HG02763 (cell line): Measurements from ENCODE around the gene CGB1.
"Not testable (repeated sequence)": the region's sequence is repeated elsewhere in the genome, so short reads cannot be mapped to it uniquely, and the experiment has no call there.

Experiments used
- ATAC-seq: cut with Tn5 transposase; IDR thresholded peaks from one replicate; pipeline ENCODE4 v1.9.1; 2021; ENCODE audit warnings: mild to moderate bottlenecking, moderate library complexity; ENCODE audit not compliant: unreplicated experiment

Gene CGB1

DNA sequence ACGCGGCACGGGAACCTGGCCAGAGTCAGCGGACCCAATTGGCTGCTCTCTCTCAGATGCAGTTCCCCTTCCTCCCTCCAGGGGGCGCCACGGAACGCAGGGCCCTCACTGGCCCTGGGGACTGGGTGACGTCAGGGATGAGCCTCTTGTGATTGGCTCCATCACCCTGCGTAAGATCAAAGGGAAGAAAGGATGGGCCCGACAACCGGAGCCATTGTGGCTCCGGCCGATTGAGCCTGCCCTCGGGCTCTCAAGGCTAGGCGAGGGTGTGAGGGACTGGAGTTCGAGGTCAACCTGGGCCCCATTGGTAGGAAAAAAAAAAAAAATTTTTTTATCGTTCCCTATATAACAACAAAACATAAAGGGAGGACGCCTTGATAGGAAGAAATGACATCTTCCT is at the start of gene CGB1:
Gene CGB1 (minus strand): TSS at position 81 of the 400 bp plus-strand sequence. CDS start 184 bp downstream, outside the sequence.
- ATAC-seq, result not testable (repeated sequence)

DNA sequence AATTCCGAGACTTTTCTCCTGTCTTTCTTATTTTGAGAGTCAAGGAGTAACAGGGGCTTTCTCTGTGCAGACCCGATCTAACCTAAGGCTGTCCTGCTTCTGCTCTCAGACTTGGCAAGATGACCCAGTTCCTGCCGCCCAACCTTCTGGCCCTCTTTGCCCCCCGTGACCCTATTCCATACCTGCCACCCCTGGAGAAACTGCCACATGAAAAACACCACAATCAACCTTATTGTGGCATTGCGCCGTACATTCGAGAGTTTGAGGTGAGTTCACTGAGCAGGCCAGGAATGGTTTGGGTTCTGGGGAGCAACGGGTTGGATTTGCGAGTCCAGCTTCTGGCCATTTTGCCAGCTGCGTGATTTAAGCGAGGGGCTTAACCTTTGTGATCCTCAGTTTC is 49.6 kb upstream of the CGB1 start:
- ATAC-seq, result no peak

DNA sequence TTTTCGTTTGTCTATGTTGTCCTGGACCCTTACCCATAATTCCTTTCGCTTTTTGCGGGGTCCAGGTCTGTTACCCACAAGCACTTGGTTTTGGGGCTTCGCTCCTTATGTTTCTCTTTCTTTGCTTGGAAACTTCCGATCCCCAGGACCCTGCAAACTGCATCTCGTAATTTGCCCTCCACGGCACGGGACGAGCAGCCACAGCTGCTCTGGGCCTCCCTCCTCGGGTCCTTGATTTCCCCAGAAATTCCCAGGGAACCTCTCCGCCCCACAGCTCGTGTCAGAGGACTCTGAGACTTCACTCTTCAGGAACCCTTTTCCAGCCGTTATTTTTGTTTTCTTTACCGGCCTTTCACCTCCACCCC is 49.2 kb upstream of the CGB1 start:
- no peak for ATAC-seq

DNA sequence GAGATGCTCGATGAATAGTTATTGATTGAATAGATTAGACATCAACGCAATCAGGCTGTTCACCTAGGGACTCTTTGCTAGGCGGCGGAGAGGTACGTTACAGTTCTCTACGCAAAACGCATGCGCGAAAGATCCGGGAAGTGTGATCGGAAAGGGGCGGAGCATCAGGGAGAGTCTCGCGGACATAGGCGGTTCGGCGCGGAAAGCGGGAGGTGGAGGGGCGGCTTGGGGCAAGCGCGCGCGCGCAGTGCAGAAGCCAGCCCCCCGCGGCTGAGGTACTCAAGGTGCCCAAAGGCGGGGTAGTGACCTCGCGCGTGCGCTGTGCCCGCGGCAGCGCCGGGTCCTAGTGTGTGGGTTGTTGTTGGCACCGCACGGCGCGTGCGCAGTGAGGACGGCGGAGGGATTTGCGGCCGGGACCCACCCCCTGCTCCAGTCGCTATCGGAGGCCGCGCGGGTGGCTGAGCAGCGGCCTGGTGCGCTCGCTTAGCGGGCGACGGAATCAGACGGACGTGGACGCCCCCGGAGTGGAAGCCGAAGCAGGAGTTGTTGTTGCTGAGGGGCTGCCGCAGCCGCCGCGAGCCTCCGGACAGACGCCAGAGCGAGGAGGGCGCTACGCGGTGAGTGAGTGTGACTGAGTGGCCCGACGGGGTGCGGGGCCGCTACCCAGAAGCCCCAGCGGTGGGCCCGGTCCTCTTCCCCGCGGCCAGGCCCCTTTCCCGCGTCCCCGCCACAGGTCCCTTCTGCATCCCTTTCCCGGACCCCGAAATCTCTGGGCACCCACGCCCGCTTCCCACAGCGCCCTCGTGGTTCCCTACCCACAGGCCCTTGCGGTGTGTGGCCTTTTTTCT is 48.5 kb upstream of the CGB1 start, which contains the start of gene SNRNP70:
Gene SNRNP70 (plus strand): TSS at position 432 of the 848 bp plus-strand sequence. CDS start 964 bp downstream, outside the sequence.
- peak; percentile 88 for ATAC-seq

DNA sequence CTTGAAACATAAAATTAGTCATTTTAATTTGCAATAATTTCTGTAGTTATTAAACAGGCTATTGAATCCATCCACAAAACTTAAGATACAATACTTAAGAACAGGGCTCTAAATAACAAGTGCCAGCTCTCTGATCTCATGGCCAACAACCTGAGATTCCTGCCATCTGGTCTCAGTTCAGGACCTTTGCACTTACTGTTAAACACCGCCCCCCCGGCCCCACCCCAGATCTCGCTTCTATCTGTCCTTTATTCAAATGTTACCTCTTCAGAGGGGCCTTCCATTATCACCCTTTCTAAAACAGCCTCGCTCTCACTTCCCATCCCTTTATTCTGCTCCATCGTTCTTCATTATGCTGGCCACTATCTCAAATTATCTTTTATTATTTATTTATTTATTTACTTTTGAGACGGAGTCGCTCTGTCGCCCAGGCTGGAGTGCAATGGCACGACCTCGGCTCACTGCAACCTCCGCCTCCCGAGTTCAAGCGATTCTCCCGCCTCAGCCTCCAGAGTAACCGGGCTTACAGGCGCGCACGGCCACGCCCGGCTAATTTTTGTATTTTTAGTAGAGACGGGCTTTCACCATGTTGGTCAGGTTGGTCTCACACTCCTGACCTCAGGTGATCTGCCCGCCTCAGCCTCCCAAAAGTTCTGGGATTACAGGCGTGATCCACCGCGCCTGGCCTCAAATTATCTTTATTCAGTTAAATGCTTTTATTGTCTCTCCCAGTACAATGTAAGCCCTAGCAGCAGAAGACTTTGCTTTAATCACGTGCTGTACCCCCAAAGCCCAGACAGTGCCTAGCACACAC is 47.7 kb upstream of the CGB1 start:
- no peak for ATAC-seq

DNA sequence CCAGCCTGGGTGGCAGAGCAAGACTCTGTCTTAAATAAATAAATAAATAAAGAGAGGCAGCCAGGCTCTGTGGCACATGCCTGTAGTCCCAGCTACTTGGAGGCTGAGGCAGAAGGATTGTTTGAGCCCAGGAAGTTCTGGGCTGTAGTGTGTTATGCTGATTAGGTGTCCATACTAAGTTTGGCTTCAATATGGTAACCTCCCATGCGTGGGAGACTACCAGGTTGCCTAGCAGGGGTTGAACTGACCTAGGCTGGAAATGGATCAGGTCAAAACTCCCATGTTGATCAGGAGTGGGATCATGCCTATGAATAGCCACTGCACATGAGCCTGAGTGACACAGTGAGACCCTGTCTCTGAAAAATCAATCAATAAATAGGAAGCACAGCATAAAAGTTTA is 44.6 kb upstream of the CGB1 start:
- ATAC-seq, result no peak

DNA sequence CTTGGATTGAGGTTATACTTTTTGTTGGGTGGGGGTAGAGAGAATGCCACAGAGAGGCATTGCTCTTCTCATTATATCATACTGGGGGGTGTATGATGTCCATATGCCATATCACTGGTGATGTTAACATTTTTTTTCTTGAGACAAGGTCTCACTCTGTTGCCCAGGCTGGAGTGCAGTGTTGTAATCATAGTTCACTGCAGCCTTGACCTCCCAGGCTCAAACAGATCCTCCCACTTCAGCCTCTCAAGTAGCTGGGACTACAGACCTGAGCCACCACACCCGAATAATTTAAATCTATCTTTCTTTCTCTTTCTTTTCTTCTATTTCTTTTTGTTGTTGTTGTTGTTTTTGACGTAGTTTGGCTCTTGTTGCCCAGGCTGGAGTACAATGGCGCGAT is 43.7 kb upstream of the CGB1 start:
- no peak for ATAC-seq

DNA sequence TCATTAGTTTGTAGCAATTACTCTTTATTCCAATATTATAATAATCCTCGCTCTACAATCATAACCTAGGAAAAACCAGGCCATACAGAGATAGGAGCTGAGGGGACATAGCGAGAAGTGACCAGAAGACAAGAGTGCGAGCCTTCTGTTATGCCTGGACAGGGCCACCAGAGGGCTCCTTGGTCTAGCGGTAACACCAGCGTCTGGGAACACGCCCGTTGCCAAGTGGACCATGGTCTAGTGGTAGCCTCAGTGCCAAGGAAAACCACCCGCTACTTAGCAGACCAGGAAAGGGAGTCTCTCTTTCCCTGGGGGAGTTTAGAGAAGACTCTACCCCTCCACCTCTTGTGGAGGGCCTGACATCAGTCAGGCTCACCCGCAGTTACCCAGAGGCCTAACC is 38.2 kb upstream of the CGB1 start:
- ATAC-seq, result not testable (repeated sequence)

DNA sequence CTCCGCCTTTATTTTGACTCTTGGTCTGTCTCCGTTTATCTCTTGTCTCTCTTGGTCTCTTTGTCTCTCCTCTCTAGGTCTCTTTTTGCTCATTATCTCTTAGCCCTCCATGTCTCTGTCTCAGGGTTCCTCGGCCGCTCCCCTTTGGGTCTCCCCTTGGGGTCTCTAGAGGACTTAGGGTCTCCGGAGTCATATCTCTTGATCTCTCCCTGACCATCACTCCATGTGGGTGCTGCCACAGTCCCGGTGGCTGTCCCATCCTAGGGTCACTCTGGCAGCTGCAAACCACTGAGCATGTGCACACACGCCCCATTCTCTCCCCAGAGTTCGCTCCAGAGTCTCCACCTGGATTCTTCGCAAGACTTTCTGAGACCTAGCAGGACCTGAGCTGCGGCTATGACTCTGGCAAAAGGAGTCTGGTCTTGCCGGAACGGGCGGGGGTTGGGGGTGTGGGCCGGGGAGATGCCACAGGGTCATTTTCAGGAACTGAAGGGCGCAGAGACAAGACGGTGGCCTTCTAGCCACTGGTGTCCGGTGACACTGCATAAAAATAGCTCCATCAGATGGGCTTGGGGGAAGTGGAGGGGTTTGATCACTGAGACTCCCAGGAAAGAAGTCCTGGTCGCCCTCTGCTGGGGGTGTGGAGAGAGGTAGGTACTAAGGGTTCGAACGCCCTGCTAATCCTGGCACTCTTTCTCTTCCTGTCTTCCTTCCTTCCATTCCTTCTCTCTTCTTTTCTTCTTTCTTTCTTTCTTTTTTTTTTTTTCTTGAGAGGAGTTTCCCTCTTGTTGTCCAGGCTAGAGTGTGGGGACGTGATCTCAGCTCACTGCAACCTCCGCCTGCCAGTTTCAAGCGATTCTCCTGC is 37.1 kb upstream of the CGB1 start:
- no peak for ATAC-seq

DNA sequence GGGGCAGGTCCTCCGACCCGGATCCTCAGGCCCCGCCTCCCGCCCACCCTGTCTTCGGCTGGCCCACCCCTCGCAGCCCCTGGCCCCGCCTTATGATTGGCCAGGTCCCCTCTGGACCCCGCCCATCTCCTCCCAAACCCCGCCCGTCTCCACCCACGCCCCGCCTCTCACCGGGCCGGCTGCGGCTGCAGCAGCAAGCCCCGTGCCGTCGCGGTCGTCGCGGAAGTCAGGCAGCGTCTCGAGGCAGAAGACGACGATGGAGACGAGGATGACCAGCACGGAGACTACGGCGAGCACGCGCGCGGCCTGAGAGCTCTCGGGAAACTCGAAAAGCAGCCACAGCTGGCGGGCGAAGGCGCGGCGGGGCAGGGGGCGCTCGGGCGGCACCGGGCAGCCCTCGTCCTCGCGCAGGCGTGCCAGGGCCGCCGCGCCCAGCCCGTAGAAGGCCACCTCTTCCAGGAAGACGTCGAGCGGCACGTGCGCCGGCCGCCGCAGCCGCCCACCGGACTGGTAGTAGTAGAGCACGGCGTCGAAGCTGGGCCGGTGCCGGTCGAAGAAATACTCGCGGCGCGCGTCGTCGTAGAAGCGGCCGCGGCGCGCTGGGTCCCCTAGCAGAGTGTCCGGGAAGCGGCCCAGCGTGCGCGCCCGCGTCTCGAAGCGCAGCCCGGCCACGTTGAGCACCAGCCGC is 35.3 kb upstream of the CGB1 start:
- no peak for ATAC-seq

DNA sequence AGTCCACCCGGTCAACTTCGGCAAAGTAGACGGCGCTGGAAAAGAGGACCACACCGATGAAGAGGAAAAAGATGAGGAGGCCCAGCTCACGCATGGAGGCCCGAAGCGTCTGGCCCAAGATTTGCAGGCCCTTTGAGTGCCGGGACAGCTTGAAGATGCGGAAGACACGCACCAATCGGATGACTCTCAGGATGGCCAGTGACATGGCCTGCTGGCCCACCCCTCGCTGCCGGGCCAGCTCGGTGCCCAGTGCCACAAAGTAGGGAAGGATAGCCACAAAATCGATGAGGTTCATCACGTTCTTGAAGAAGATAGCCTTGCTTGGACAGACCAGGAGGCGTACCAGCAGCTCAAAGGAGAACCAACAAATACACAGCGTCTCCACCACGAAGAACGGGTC is 33.7 kb upstream of the CGB1 start:
- no peak for ATAC-seq

DNA sequence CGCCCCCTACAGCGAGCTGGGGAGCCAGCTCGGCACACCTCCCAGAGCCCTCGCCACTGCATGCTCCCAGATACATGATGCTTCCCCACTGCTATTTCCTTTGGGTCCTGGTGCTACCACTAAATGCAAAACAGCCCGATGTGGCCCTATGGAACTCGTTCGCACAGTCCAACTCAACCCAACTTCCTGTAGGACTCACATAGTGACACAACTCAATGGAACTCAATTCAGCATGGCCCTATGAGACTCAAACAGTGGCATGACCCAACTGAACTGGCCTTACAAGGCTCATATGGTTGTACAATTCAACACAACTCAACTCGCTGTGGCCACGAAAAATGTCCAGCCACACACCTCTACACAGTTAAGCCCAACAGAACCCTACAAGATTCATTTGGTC is 32.3 kb upstream of the CGB1 start:
- no peak for ATAC-seq

DNA sequence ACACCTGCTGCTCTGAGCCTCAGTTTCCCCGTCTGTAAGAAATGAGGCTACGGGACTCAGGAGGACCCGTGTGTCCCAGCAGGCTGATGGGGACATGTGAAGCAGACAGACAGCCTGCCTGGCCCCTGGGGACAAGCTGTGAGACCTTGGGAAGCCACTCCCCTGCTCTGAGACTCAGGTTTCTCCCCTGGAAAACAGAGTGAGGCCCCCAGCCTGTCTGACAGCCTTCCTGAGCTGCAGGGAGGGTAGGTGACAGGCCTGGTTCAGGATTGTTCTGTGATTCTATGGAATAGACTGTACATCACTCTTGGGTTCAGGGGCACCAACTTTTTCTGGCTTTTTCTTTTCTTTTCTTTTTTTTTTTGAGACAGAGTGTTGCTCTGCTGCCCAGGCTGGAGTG is 30.9 kb upstream of the CGB1 start:
- no peak for ATAC-seq

DNA sequence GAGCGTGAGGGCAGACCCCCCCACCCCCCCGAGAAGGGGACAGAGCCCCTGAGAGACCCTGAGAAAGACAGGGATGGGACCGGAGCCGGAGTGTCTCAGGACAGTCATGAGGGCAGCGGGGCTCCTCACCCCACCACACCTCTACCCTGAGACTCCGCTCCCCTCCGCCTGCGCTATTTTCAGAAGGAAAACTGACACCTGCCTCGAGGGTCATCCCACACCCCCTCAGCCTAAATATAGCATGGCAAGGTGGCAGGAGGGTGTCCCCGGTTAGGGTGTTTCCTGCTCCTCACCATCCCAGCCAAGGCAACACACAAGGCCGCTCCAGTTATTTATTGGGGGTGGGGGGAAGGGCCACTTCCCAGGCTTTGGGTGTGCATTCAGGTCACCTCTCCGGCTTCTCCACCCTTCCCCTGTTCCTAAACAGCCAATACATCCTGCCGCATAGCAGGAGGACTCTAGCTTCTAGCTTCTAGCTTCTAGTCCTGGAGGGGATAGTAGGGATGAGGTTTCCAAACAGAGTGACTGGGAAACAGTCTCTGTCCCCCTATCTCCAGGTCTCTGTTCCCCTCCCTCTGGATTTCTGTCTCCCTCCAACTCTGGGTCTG is 29.3 kb upstream of the CGB1 start:
- no peak for ATAC-seq

DNA sequence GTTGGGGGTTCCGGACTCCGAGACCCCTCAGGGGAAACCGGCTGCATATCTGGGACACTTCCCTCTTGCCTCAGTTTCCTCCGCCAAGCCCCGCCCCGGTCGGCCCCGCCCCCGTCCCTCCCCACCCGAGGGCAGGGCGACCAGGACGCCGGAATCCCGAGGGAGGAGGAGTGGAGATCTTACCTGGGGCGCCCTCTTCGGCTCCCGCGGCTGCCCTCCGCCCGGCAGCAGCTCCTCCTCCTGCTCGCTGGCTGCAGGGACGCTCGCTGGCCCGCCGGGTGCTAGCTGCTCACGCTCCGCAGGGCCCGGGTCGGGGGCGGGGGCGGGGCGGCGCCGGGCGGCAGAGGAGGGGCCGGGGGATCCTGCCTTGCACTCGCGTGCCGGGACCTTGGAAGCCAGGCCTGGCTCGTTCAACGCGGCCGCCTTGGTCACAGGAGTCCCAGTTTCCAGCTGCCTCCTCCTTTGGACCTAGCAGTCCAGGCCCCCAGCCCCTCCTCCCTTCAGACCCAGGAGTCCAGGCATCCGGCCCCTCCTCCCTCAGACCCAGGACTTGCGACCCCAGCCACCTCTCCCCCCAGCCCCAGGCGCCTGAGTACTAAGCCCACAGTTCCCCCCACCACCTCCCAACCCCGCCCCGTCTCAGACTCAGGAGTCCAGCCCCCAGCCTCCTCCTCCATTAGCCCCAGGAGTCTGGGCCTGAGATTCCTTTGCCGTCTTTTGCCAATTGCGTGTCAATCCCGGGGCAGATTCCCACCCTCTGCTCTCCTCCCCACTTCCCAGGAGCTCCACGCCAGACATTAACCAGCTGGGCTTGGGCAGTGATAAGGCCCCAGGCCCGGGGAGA is 28.3 kb upstream of the CGB1 start, which contains the start of gene NTF4:
Gene NTF4 (minus strand): TSS at position 51 of the 844 bp plus-strand sequence. CDS start 2,821 bp downstream, outside the sequence.
- ATAC-seq, result no peak

DNA sequence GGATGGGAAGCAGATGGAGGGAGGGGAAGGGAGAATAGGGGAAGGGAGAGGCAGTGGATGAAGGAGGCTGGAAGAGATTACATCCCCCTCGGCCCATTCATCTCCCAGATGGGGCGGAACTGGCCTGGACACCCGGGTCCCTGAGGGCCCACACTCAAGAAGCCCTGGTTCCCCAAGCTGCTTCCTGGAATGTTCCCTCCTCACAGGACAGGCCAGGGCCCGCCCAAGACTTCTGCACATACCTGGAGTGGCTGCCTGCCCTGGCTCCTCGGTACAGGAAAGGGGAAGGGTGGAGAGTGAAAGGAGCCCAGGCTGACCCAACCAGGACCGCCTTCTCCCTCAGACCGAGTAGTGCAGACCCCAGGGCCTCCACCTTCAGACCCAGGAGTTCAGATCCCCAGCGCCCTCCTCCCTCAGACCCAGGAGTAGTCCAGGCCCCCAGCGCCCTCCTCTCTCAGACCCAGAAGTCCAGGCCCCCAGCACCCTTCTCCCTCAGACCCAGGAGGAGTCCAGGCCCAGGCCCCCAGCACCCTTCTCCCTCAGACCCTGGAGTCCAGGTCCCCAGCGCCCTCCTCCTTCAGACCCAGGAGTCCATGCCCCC is 27.4 kb upstream of the CGB1 start:
- no peak for ATAC-seq

DNA sequence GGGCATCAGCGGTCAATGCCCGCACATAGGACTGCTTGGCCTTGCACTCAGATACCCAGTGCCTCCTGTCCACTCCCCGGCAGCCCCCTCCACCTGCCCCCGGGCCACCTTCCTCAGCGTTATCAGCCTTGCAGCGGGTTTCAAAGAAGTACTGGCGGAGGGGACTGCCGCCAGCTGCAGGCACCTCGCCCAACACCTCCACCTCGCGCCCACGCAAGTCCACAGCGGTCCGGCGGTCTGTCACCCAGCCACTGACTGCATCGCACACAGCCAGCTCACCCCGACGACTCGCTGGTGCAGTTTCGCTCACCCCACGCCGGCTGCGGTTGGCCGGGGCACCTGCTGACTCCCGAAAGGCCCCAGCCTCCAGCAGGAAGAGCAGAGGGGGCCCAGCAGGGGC is 24.8 kb upstream of the CGB1 start:
- no peak for ATAC-seq

DNA sequence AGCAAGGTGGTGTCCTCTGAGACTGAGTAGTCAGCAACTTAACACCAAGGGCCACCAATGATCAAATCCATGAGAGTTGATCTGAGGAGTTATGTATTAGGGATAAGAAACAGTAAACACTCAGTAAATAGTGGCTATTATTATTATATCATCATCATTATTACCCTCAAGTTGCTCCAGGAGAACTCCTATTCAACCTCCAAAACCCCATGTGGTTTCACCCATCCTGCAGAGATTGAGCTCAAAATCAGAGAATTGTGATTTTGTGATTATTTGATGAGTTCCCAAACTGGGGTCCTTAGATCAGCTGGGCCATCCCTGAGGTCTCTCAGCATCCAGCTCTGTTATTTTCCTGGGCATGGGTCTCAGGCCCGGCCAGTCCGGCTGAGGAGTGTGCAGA is 24.3 kb upstream of the CGB1 start:
- ATAC-seq, result no peak

DNA sequence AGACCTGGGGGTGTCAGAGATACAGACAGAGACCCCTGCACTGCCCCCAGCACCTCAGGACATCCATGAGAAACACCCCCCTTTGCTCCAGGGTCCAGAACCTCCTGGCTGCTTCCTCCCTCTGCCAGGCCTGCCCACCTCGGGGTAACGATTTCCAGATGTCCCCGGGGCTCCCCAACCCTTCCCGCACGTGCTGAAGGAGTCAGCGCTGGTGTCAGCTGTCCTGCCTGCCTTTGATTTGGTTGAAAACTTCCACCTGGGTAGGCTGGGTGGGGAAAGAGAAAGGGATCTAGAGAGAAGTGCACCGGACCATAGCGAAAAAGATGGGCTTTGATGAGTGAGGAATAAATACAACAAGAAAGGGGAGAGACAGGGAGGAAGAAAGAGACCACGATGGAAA is 22.4 kb upstream of the CGB1 start:
- ATAC-seq, result no peak
